ENCODE measurements around the gene ZER1.
"Not testable (repeated sequence)": the region's sequence is repeated elsewhere in the genome, so short reads cannot be mapped to it uniquely, and the experiment has no call there.

The ZER1 gene

DNA sequence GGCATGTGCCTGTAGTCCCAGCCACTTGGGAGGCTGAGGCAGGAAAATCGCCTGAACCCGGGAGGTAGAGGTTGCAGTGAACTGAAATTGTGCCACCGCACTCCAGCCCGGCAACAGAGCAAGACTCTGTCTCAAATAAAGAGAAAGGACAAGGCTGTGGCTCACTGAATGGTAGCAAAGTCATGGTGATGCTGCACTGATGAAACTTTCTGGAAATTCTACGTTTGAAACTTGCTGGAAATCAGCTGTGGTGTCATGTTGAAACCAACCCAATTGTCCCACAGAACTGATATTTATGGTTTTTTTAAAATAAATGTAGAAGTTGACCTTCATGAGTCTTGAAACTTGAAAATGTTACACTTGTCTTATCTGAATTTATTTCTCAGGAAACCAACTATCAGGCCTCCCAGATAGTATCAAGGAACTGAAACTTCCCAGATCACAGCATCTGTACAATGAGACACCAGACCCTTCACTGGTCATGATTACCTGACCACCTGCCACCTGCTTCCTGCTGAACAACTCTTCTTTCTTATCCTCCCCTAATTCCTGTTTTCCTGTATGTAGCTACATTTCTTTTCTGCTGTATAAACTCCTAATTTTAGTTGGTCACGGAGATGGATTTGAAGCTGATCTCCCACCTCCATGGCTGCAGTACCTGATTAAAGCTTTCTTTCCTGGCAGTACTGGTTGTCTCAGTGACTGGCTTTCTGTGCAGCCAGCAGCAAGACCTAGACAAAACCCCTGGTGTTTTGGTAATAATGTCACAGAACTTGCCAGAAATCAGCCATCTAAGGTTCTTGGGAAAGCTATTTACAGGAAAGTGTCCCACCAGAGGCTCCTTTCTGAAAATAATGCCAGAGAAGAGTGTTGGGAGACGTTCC lies 9.7 kb upstream of the ZER1 start:
- TF ChIP-seq JUND (IDR thresholded peaks at IDR 0.05; ENCODE audit: low read depth) = no peak
- in situ Hi-C loops (cut with HindIII; ENCODE audit: low pct_unique_long_range_greater_than_20kb, low sequenced_read_pairs) = no loop called here
- no peak for DNase-seq (ENCODE audit: low read depth in 1 of 2, low spot score in 1 of 2)

DNA sequence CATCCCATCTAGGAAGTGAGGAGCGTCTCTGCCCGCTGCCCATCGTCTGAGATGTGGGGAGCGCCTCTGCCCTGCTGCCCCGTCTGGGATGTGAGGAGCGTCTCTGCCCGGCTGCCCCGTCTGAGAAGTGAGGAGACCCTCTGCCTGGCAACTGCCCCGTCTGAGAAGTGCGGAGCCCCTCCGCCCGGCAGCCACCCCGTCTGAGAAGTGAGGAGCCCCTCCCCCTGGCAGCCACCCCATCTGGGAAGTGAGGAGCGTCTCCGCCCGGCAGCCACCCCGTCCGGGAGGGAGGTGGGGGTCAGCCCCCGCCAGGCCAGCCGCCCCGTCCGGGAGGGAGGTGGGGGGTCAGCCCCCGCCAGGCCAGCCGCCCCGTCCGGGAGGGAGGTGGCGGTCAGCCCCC lies 8.4 kb upstream of the ZER1 start:
- in situ Hi-C loops (cut with HindIII; ENCODE audit: low pct_unique_long_range_greater_than_20kb, low sequenced_read_pairs); DNase-seq (ENCODE audit: low read depth in 1 of 2, low spot score in 1 of 2): not testable (repeated sequence)

GRCh38 chr9:128774804-128775203 lies 3.1 kb upstream of the ZER1 start:
- in situ Hi-C loops (cut with HindIII; ENCODE audit: low pct_unique_long_range_greater_than_20kb, low sequenced_read_pairs) = no loop called here
- TF ChIP-seq JUND (IDR thresholded peaks at IDR 0.05; ENCODE audit: low read depth) = no peak

DNA sequence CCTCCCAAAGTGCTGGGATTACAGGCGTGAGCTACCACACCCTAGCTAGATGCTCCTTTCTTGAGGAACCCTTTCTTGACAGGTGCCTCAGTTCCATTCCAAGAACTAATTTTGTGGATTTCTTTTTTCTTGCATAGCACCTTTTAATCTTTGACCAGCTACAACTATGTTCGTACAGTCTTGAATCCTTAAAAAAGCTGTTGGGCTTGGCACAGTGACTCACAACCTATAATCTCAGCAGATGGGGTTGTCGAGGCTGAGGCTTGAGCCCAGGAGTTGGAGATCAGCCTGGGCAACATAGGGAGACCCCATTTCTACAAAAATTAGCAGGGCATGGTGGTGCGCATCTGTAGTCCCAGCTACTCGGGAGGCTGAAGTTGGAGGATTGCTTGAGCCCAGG lies 1.3 kb upstream of the ZER1 start:
- in situ Hi-C loops (cut with HindIII; ENCODE audit: low pct_unique_long_range_greater_than_20kb, low sequenced_read_pairs) = no loop called here
- TF ChIP-seq JUND (IDR thresholded peaks at IDR 0.05; ENCODE audit: low read depth) = no peak

More at GRCh38 chr9:128774804-128775203, 3.1 kb upstream of the ZER1 start:
- DNase-seq (ENCODE audit: low read depth in 1 of 2, low spot score in 1 of 2) = no peak

DNA sequence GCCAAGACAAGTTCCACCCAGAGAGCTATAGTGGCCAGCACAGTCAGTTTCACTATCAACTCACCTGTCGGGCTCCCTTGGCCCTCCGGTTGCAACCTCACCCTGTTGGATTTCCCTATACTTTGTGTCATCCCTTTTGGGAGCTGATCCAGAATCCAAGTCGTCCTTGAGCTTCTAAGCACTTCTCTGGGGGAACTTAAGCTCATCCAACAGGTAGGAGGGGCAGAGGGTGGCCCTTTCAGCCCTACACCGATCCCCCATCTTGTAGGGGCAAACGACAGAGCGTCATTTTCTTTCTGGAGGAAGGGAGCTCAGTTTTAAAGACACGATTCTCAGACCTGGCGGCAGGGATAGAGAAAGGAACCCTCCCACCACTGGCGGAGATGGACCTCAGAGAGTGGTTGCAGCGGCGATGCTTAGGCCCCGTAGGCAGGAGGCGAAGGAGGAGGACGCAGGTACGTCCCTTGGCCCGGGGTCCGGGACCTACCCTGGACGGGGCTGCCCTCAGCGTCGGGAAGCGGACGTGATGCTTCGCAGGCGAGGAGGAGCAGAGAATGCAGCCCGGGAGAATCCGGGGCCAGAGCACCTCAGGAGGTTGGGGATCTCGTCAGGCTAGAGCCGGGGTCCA lies 519 bp downstream of the ZER1 start:
- TF ChIP-seq JUND (IDR thresholded peaks at IDR 0.05; ENCODE audit: low read depth) = no peak
- in situ Hi-C loops (cut with HindIII; ENCODE audit: low pct_unique_long_range_greater_than_20kb, low sequenced_read_pairs) = no loop called here
- peak; percentile 36 to 50 for DNase-seq (ENCODE audit: low read depth in 1 of 2, low spot score in 1 of 2)

More for the DNA sequence above, 1.3 kb upstream of the ZER1 start:
- no peak for DNase-seq (ENCODE audit: low read depth in 1 of 2, low spot score in 1 of 2)

- in situ Hi-C loops (cut with HindIII; ENCODE audit: low pct_unique_long_range_greater_than_20kb, low sequenced_read_pairs) = no loop called here
- no peak for DNase-seq (ENCODE audit: low read depth in 1 of 2, low spot score in 1 of 2)
- TF ChIP-seq JUND (IDR thresholded peaks at IDR 0.05; ENCODE audit: low read depth) = no peak
Measured at GRCh38 chr9:128770286-128771030, 1.3 kb downstream of the ZER1 start.

- TF ChIP-seq JUND (IDR thresholded peaks at IDR 0.05; ENCODE audit: low read depth) = no peak
- no peak for DNase-seq (ENCODE audit: low read depth in 1 of 2, low spot score in 1 of 2)
- in situ Hi-C loops (cut with HindIII; ENCODE audit: low pct_unique_long_range_greater_than_20kb, low sequenced_read_pairs) = no loop called here
Measured at GRCh38 chr9:128768606-128769005, 3.1 kb downstream of the ZER1 start.

- in situ Hi-C loops (cut with HindIII; ENCODE audit: low pct_unique_long_range_greater_than_20kb, low sequenced_read_pairs) = no loop called here
- TF ChIP-seq JUND (IDR thresholded peaks at IDR 0.05; ENCODE audit: low read depth) = no peak
- no peak for DNase-seq (ENCODE audit: low read depth in 1 of 2, low spot score in 1 of 2)
Measured at GRCh38 chr9:128765499-128765898, 6.2 kb downstream of the ZER1 start.

DNA sequence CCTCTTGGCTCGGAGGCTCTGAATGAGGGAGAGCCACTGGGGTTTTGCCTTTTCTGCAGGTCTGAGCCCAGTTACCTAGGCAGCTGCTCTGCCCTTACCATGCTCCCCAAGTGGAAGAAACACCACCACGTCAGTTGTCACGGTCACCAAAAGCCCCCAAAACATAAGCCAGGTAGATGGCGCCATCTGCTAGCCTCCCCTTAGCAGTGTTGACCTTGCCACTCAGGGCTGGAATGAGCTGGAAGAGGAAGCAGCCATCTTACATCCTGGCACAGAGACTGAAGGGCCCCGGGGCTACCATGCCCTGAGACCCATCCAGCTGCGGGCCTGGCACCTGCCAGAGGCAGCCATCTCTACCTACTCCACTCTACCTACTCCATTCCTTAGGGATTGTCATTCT lies 7.4 kb downstream of the ZER1 start:
- TF ChIP-seq JUND (IDR thresholded peaks at IDR 0.05; ENCODE audit: low read depth) = no peak
- in situ Hi-C loops (cut with HindIII; ENCODE audit: low pct_unique_long_range_greater_than_20kb, low sequenced_read_pairs) = no loop called here
- DNase-seq (ENCODE audit: low read depth in 1 of 2, low spot score in 1 of 2) = no peak

DNA sequence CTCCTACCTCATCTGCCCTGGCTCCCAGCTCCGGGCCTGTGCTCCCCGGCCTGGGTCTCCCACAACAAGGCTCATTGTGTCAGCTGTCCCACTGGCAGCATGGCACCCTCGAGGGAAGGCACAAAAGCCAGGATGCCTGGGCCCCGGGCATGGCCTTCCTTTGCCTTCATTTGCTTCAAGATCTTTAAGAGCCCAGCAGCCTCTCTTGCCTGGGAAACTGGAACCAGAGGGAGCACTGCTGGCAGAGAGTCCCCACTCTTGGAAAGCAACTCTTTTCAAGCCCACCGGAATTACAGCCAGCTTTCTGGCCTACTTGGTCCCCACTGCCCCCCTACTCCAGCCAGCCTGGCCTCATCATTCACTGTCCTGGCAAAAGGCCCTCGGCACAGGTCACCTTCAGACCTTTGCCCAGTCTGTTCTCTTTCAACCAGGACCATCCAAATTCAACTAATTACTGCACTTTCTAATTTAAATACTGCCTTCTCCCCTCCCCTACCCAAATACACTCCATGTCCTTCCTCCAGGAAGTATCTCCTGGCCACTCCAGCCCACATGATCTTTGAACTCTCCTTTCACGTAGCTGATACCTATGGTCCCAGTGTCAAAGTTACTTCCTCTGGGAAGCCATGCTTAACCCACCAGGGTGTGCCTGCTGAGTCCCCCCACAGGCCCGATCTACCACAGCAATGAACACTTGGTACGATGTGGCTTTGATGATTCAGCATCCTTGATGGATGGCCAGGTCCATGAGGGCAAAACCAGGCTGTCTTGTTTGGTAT lies 8.9 kb downstream of the ZER1 start:
- in situ Hi-C loops (cut with HindIII; ENCODE audit: low pct_unique_long_range_greater_than_20kb, low sequenced_read_pairs) = no loop called here
- DNase-seq (ENCODE audit: low read depth in 1 of 2, low spot score in 1 of 2) = no peak
- no peak for TF ChIP-seq JUND (IDR thresholded peaks at IDR 0.05; ENCODE audit: low read depth)

- no peak for TF ChIP-seq JUND (IDR thresholded peaks at IDR 0.05; ENCODE audit: low read depth)
- in situ Hi-C loops (cut with HindIII; ENCODE audit: low pct_unique_long_range_greater_than_20kb, low sequenced_read_pairs) = no loop called here
- no peak for DNase-seq (ENCODE audit: low read depth in 1 of 2, low spot score in 1 of 2)
Measured at GRCh38 chr9:128757602-128758001, 14.1 kb downstream of the ZER1 start.

- in situ Hi-C loops (cut with HindIII; ENCODE audit: low pct_unique_long_range_greater_than_20kb, low sequenced_read_pairs) = no loop called here
- no peak for TF ChIP-seq JUND (IDR thresholded peaks at IDR 0.05; ENCODE audit: low read depth)
- DNase-seq (ENCODE audit: low read depth in 1 of 2, low spot score in 1 of 2) = no peak
Measured at GRCh38 chr9:128753627-128754026, 18.1 kb downstream of the ZER1 start.

Measured in T47D (cell line).